GM21423 (cell line): ENCODE measurements around the gene KCNN3.

Experiments used
- ATAC-seq: cut with Tn5 transposase; IDR thresholded peaks from one replicate; pipeline ENCODE4 v1.9.1; 2021; ENCODE audit warnings: mild to moderate bottlenecking, moderate library complexity; ENCODE audit not compliant: unreplicated experiment

The KCNN3 gene

DNA sequence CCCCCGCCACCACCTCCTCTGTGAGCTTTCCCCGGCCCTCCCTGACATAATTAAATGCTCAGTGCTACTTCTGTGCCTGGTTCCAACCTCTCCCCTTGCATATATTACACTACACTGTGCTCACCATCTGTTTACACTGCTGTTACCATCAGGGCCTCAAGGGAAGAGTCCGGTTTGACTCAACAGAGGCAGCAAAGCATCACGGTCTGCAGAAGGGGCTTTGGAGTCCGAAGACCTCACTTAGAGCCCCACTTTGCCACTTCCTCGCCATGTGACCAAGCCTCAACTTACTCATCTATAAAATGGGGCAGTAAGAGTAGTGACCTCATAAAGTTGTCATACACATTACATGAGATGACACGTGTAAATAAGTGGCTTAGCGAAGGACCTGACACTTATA, 27.4 kb downstream of the KCNN3 start:
- ATAC-seq, result no peak

DNA sequence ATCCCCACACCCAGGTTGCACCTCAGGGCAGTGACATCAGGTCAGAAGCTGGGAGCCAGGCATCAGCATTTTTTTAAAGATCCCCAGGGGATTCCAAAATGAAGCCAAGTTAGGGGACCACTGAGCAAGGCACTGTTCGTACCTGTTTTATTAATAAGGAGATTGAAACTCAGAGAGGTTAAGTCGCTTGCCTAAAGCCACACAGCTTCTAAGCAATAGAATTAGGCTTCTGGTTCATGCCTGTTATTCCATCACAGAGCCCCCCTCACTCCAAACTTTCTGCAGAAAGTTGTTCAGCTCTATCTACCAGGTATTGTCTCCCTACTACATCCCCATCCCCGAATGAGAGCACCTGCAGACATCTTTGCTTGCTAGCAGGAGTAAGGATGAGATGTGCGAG, 28.7 kb downstream of the KCNN3 start:
- ATAC-seq, result no peak

DNA sequence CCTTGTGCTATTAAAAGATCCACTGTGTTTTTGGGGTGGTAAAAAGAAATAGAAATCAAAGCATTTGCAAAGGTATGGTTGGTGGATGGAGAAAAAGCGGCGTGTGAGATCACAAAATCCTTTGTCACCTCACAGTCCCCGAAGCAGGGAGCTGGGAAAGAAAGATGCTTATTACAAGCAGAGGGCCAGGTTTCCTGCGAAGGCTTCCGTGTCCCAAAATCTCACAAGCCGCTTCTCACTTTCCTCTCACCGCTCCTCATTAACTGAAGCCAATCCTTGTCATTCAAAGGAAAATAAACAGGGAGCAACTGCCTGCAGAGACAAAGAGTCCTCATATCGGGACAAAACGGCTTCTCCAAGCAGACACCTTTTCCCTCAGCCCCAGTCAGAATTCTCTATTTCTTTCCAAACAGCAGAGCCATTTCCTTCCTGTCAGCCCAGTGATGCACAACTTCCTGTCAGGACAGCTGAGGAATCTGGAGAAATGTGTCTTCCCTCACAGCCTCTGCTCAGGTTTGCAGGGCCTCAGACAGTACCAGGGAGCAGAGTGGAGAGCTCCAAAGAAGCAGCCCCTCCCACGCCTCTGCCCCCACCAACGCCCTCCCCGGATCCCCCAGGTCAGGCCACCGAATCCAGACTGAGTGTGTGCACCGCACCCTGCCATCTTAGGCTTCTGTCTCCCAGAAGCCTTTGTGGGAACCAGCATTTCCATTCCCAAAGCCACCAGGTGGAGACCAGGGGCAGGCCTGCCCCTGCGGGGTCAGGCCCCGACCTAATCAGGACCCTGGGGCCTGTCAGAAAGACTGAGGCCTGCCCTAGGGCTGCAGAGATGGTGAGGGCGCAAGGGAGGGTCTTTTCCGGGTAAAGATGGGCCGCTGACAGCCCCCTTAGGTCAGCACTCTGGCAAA, 29.6 kb downstream of the KCNN3 start:
- no peak for ATAC-seq

DNA sequence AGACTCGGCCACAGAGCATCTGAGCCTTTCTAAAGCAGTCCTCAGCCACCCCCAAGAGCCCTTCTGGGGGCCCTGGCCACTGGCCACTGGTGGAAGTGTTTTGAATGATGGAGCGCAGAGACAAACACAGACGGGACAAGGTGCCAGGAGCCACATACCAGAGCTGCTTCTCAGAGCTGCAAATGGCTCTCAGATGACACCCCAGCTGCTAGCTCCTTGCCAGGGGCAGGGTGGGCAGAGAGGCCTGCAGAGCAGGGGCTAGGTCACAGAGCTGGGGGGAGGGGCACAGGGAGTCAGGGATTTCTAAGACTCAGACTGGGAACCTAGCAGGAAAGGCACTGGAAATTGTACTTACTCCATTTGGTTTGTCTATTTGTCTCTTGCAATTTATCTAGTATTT, 30.4 kb downstream of the KCNN3 start:
- no peak for ATAC-seq

DNA sequence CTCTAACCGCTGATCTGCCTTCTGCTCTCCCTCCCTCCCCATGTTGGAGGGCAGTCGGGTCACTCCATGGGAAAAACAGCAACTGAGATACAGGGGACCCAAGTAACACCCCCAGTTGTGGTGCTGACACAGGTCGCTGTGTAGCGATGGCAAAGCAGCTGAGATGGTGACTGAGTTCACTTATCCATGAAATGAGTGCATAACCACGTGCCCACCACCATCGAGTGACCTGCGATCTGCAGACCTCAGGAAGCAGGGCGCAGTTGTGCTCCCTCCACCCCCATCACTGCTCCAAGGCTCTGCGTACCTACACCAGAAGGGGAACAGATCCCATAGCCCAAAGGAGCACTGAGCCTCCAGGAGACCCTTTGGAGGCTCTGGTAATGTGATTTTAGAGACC, 31.1 kb downstream of the KCNN3 start:
- ATAC-seq, result no peak

DNA sequence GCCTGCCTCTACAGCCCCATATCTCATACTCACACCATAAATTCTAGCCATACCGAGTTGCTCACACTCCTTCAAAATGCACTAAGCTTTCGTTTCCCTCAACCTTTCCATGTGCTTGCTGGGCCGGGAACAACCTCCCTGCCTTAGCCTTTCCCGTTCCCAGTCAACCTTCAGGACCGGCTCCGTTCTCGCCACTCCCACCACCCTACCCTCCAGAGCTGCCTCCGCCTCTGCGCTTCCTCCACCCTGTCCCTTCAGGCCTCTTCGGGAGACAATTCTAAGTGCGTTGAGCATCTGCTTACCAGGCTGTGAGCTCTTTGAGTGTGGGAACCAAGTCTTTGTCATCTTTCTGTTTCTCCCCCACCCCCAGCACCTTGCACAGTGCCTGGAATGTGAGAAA, 31.6 kb downstream of the KCNN3 start:
- no peak for ATAC-seq

DNA sequence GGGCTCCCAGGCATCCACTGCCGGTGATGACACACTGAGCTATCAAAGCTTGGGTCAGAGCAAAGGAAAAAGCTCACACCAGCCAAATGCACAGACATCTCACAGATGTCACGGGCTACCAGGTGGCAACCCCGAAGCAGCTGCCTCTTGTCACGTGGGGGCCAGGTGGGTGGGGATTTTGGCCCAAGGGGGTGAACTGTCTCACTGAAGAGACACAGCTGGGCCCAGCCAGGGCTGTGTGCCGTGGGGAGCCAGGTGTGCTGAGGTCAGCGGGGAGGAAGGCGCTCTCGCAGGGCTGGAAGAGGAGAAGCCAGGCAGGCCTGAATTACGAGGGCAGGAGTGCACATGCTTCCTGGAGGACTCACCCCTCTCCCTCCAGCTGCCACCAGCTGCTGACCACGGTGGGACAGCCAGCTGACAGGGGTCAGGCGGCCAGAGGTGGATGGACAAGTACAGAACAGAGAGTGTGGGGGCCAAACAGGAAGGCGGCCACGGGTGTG, 32.4 kb downstream of the KCNN3 start:
- ATAC-seq, result peak; percentile 74

DNA sequence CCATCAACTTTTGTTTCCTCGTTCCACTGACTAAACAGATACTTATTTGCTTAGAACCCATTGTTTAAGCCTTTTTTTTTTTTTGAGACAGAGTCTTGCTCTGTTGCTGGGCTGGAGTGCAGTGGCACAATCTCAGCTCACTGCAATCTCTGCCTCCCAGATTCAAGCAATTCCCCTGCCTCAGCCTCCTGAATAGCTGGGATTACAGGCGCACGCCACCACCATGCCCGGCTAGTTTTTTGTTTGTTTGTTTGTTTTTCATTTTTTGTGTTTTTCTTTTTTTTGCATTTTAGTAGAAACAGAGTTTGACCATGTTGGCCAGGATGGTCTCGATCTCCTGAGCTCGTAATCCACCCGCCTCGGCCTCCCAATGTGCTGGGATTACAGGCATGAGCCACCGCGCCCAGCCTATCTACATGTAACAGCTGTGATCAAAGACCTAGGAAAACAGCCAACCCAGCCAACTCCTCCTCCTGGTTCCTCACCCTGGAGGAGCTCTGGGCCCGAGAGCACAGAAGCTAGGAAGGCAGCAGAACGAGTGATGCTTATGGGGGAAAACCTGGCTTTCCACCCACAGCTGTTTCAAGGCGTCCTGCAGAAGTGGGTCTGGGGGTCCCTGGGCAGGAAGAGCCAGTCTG, 32.9 kb downstream of the KCNN3 start:
- no peak for ATAC-seq

DNA sequence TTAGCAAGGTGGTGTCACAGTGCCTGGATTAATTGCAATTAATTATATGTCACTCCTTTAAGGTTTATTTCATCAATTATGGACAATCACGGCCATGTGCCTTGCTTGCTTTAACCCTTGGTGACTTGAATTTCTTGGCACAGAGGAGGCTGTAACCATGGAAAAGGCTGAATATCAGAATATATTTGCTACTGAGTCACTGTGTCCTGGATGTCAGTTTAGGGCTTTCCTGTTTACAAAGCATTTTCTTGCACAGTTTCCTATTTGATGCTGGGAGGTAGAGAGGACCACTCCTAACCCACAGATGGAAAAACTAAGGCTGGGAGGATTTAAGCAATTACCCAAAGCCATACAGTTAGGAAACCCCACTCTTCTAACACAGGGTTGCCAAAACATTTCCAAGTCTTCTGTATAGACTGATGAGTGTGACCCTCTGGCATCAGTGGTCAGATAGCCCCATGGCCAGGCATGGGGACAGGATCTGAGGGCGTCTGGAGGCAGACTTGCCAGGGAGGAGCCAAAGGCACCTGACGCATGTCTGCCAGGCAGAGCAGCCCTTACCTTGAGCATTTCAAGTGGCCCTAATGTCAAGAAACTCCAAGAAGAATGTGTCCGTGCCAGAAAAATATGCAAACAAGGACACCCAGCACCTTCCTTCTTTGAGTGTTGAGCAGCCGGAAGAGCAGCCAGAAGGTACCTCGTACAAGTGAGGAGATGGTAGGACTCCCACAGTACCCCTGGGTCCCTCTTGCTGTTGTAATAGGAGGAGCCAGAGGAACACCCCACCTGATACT, 34.4 kb downstream of the KCNN3 start:
- ATAC-seq, result no peak

DNA sequence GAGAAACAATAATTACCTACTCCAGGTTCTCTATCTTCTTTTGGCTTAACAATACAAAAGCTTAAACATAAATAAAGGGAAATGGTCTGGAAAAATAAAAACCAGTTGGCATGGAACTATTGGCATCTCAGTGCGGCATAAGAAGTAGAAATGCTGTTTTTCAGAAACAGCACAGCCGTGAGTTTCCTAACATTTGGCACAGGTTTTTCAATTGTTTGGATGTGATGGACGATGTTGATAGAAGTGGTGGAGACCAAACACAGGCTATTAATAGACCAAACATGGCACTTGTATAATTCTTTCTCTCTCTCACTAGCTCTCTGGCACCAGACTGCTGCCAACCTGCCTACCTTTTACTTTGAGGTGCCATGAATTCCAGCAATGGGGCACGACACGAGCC, 36.2 kb downstream of the KCNN3 start:
- no peak for ATAC-seq

DNA sequence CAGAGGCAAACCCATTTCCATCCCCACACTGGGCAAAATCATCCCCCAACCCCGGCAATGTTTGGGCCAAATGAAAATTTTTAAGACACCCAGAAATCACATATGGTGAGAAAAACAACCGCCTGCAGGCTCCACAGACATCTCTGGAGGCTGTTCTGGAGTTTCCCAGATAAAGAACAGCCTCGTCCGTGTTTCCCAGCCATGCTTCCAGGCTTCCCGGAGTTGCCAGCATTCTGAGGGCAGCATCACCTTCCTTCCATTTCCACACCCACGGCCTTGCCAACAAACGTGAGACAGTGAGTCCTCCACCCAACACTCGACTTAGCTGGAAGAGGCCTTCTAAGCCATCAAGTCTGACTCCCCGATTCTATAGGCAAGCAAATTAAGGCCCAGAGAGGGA, 36.9 kb downstream of the KCNN3 start:
- ATAC-seq, result no peak

DNA sequence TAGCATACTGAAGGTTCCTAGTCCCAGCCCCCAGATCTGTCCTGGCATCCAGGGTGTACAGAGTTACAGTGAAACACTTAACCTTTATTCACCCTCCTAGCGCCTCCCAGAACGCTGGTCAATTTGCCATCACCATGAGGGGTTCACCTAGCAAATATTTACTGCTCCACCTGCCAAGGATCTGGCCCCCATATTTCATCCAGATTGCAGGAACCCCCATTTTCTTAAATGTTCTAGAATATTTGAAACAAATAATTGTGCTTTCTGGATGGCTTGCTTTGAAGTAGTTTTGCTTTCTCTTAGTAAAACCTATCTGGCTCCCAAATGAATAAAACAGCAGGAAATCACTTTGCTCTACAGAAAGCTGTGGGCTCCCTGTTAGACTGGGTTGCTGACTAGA, 37.7 kb downstream of the KCNN3 start:
- no peak for ATAC-seq

DNA sequence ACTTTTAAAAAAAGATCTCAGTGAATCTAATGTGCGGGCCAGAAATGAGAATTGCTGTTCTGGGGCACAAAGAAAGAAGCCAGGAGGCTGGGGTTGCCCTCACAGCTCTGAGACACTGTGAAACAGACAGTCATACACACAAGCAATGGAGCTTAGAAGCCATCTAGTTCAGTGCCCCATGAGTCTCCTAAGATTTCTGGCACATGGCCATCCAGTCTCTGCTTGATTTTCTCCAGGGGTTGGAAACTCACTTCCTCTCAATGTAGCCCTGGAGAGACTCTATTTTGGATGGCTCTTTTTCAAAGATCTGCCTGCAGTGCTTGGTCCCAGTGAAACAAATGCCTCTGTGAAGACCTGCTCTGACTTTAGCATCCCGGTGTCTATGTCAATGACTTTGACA, 38.6 kb downstream of the KCNN3 start:
- no peak for ATAC-seq

DNA sequence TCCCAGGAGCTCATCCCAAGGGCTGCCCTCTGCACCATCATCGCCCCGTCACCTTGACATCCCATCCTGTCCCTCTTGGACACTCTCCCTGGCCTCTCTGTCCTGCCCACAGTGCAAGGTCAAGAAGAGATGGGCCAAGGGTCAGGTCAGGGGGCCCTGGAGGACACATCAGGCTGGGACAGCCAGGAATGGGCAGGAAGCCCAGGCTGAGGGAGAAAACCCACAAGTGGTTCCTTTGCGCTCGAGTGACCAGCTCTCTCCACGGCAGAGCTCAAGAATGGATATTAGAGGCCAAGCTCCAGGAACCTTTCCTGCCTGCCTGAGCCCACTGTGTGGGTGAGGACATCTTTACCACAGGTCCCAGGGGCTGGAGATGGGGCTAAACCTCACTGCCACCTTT, 41.0 kb downstream of the KCNN3 start:
- no peak for ATAC-seq

DNA sequence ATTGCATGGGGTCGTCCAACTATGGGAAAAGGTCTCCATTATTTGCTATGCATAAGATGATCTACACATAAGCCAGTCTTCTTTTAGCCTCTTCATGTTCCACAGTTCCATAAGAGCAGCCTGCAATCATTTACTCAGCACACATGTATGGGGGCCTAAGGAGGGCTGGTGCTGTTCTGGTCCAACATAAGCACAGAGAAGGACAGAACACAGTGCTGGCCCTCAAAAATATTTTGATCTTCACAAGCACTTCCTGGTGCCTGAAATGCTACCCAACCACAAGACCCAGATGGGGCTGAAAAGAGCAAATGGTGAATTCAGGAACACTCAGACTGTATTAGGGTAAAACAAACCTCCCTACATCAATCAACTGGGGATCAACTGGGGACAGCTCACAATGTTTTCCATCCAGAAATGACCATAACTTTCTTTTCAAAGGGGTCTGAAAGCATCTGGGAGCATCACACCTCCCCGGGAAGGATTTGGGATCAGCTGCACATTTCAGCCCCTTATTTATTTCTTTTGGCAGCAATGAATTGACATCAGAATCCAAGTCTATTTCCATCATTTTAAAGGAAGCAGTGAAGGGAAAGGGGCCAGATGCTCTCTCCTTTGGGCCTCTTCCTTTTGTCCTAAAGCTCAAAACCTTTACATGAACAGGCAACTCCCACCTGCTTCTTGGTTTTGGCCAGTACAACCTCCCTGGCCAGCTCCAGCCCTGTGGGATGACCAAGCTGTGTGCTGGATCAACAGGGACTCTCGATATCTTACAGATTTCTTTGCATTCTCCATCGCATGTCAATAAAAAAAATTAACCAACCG, 45.7 kb downstream of the KCNN3 start:
- ATAC-seq, result no peak

DNA sequence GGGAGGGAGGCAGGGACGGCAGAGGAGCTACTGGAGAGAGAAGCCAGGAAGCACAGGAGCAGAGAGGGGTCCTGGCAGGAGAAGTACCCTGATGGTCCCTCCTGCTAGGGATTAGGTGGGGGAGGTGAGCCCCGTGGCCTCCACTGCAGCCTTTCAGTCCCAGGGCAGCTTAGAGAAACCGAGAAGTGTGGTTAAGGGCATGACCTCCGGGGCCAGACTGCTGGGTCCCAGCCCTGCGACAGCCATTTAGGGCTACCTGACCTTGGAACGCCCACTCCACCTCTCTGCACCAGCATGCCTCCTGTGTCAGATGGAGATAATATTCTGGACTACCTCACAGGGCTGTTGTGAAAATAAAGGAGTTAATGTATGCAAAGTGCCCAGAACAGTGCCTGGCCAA, 47.4 kb downstream of the KCNN3 start:
- ATAC-seq, result no peak

DNA sequence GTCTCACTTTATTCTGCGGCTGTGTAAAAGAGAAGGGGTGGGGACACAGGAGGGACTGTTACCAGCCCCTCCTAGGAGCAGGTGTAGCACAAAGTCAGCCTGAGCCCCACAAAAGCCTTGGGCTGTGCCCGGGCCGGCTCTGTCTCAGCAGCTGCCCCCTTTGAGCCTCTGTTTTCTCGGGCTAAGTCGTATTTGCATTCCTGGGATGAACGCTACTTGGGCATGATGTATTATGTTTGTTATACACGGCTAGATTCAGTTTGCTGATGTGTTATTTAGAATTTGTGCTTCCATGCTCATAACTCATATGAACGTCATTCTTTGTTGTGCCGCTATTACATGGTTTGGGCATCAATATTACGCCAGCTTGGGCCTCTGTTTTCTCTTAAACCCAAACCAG, 47.8 kb downstream of the KCNN3 start:
- no peak for ATAC-seq

DNA sequence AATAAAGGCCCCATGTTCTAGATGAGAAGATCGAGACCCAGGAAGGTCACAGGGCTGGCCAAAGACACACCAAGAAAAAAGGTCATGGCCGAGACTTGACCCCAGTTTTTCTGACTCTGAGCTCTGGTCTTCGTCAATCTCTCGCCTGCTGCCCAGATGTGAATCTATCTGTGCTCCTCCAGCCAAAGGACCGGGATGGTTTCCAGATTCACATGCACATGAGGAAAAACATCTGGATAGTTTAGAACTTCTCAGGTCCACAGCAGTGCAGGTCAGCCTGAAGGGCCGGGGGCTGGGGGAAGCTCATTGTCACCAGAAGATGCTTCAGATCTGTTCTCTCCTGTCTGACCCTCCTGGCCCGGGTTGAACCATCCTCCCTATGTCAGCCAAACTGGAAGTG, 49.0 kb downstream of the KCNN3 start:
- no peak for ATAC-seq

DNA sequence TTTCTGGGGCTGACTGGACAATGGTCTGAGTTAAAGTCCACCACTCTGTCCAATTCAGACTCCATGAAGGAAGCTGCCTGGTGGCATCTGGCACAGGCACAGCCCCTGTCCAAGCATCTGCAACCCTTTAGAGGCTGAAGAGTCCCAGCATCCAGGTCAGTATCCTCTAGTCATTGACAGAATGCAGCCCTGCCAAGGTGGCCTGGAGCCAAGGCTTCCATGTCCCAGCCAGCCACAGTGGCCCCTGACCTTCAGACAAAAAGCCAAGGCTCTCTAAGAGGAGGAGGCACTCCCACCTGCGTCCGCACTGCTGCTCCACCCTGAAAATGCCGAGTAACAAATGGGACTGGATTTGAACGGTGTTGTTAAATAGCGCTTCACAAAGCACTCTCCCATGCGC, 49.4 kb downstream of the KCNN3 start:
- ATAC-seq, result no peak
